Measurements from ENCODE around the gene MLN.
"Not testable (repeated sequence)": the region's sequence is repeated elsewhere in the genome, so short reads cannot be mapped to it uniquely, and the experiment has no call there.

MLN gene

GRCh38 chr6:33834401-33835392 is 30.9 kb upstream of the MLN start:
- H3K27me3 ChIP-seq (ENCODE audit: control insufficient read depth in 1 of 2, insufficient read depth in 2 of 2, low read length in 2 of 2), result no peaks in the 10 kb centered on the region
- H3K9me3 ChIP-seq (ENCODE audit: control insufficient read depth in 2 of 2, low read length in 2 of 2), result peaks cover 0 to 5% of the 10 kb centered on the region in 2 donors
- H3K36me3 ChIP-seq (ENCODE audit: control insufficient read depth in 2 of 2, insufficient read depth in 2 of 2, low read length in 2 of 2), result no peaks in the 10 kb centered on the region
- no peak overlapping the region for H3K27ac ChIP-seq (ENCODE audit: low read length)
- H3K9ac ChIP-seq (ENCODE audit: low read length in 2 of 2), result no peak overlapping the region
- no peak overlapping the region for H3K4me3 ChIP-seq (ENCODE audit: low read length in 2 of 2)
- peaks cover 6% of the 10 kb centered on the region for H3K4me1 ChIP-seq (ENCODE audit: control insufficient read depth, insufficient read depth, low read length)

DNA sequence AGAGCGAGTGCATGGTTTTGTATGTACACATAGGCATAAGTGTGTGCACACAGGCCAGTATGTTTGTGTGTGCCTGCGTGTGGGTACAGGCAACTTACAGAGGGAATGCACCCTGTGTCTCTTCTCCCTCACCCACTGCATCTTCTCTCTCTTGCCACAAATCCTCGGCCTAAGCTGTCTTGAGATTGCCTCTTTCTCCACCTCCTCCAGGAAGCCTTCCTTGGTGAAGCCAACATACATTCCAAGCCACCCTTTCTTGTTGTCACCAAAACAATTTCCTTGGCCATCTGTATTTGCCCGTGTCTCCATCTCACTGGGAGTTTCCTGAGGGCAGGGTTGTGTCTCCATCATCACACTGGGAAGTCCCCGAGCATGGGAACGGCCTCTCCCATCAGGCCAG is 29.8 kb upstream of the MLN start:
- no peaks in the 10 kb centered on the region for H3K27me3 ChIP-seq (ENCODE audit: control insufficient read depth in 1 of 2, insufficient read depth in 2 of 2, low read length in 2 of 2)
- H3K9me3 ChIP-seq (ENCODE audit: control insufficient read depth in 2 of 2, low read length in 2 of 2), result peaks cover 0 to 5% of the 10 kb centered on the region in 2 donors
- no peaks in the 10 kb centered on the region for H3K36me3 ChIP-seq (ENCODE audit: control insufficient read depth in 2 of 2, insufficient read depth in 2 of 2, low read length in 2 of 2)
- no peak overlapping the region for H3K9ac ChIP-seq (ENCODE audit: low read length in 2 of 2)
- H3K4me1 ChIP-seq (ENCODE audit: control insufficient read depth, insufficient read depth, low read length), result peaks cover 13% of the 10 kb centered on the region
- H3K27ac ChIP-seq (ENCODE audit: low read length), result no peak overlapping the region
- H3K4me3 ChIP-seq (ENCODE audit: low read length in 2 of 2), result no peak overlapping the region

DNA sequence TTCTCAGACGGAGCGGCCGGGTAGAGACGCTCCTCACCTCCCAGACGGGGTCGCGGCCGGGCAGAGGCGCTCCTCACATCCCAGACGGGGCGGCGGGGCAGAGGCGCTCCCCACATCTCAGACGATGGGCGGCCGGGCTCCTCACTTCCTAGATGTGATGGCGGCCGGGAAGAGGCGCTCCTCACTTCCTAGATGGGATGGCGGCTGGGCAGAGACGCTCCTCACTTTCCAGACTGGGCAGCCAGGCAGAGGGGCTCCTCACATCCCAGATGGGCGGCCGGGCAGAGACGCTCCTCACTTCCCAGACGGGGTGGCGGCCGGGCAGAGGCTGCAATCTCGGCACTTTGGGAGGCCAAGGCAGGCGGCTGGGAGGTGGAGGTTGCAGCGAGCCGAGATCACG is 29.0 kb upstream of the MLN start:
- peaks cover 17% of the 10 kb centered on the region for H3K4me1 ChIP-seq (ENCODE audit: control insufficient read depth, insufficient read depth, low read length)

DNA sequence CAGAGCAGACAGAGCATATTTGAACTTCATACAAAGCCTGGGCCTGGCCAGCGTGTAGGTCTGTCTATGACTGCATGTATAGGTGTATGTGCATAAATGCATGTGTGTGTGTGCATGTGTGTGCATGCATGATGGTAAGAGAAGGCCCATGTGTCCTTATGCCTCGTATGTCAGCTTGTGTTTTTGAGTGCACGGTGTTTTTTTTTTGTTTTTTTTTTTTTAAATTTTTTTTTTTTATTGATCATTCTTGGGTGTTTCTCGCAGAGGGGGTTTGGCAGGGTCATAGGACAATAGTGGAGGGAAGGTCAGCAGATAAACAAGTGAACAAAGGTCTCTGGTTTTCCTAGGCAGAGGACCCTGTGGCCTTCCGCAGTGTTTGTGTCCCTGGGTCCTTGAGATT is 27.9 kb upstream of the MLN start:
- H3K4me3 ChIP-seq (ENCODE audit: low read length in 2 of 2); H3K36me3 ChIP-seq (ENCODE audit: control insufficient read depth in 2 of 2, insufficient read depth in 2 of 2, low read length in 2 of 2); H3K27me3 ChIP-seq (ENCODE audit: control insufficient read depth in 1 of 2, insufficient read depth in 2 of 2, low read length in 2 of 2); H3K27ac ChIP-seq (ENCODE audit: low read length); H3K9me3 ChIP-seq (ENCODE audit: control insufficient read depth in 2 of 2, low read length in 2 of 2); H3K9ac ChIP-seq (ENCODE audit: low read length in 2 of 2): not testable (repeated sequence)
- peaks cover 22% of the 10 kb centered on the region for H3K4me1 ChIP-seq (ENCODE audit: control insufficient read depth, insufficient read depth, low read length)

More for the DNA sequence above, 29.0 kb upstream of the MLN start:
- H3K4me3 ChIP-seq (ENCODE audit: low read length in 2 of 2); H3K27me3 ChIP-seq (ENCODE audit: control insufficient read depth in 1 of 2, insufficient read depth in 2 of 2, low read length in 2 of 2); H3K27ac ChIP-seq (ENCODE audit: low read length); H3K9me3 ChIP-seq (ENCODE audit: control insufficient read depth in 2 of 2, low read length in 2 of 2); H3K9ac ChIP-seq (ENCODE audit: low read length in 2 of 2); H3K36me3 ChIP-seq (ENCODE audit: control insufficient read depth in 2 of 2, insufficient read depth in 2 of 2, low read length in 2 of 2): not testable (repeated sequence)

GRCh38 chr6:33830635-33831240 is 26.9 kb upstream of the MLN start:
- H3K27me3 ChIP-seq (ENCODE audit: control insufficient read depth in 1 of 2, insufficient read depth in 2 of 2, low read length in 2 of 2), result no peaks in the 10 kb centered on the region
- no peak overlapping the region for H3K9ac ChIP-seq (ENCODE audit: low read length in 2 of 2)
- no peaks in the 10 kb centered on the region for H3K9me3 ChIP-seq (ENCODE audit: control insufficient read depth in 2 of 2, low read length in 2 of 2)
- H3K36me3 ChIP-seq (ENCODE audit: control insufficient read depth in 2 of 2, insufficient read depth in 2 of 2, low read length in 2 of 2), result no peaks in the 10 kb centered on the region
- peaks cover 22% of the 10 kb centered on the region for H3K4me1 ChIP-seq (ENCODE audit: control insufficient read depth, insufficient read depth, low read length)
- H3K4me3 ChIP-seq (ENCODE audit: low read length in 2 of 2), result no peak overlapping the region
- no peak overlapping the region for H3K27ac ChIP-seq (ENCODE audit: low read length)

DNA sequence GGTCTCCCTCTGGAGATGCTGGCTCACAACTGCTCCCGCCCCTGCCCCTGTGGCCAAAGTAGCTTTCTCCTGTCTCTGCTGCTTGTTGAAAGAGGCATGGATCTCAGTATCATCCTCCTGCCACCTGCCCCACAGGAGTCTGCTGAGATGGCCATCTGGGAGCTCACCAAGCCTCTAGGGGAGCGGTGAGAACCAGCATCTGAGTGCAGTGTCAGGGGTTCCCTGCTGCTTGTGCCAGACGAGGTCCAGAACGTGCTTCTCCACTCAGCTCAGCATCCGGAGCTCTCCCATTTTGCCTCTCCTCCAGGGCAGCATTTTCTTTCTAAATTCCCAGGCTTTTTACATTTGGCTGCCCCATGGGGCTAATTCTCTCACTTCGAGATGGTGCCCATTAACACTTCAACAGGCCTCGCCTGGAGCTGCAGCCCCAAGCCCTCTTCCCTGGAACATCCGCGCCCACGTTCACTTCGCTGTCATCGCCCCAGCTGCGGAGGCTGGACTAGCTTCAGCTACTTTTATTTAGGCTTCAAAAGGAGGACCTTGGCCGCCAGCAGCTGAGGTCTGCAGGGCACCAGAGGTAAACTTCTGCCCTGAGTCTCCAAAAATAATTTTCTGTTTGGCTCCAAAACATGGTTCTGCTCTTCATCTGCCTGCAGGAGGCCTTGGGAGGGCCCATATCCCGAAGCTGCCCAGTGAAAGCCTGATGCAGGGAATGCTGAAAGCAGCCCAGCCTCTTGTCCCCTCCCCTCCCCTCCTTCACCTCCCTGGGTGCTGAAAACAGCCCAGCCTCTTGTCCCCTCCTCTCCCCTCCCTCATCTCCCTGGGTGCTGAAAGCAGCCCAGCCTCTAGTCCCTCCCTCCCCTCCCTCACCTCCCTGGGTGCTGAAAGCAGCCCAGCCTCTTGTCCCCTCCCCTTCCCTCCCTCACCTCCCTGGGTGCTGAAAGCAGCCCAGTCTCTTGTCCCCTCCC is 25.2 kb upstream of the MLN start:
- Histone ChIP-seq H3K27ac (ENCODE audit: low read length) (peak overlapping the region; percentile 49), H3K36me3 (ENCODE audit: control insufficient read depth in 2 of 2, insufficient read depth in 2 of 2, low read length in 2 of 2) (no peaks in the 10 kb centered on the region), H3K4me1 (ENCODE audit: control insufficient read depth, insufficient read depth, low read length) (peaks cover 22% of the 10 kb centered on the region), H3K9me3 (ENCODE audit: control insufficient read depth in 2 of 2, low read length in 2 of 2) (no peaks in the 10 kb centered on the region), H3K4me3 (ENCODE audit: low read length in 2 of 2) (peak overlapping the region in 1 of 2 donors; percentile 44), H3K27me3 (ENCODE audit: control insufficient read depth in 1 of 2, insufficient read depth in 2 of 2, low read length in 2 of 2) (no peaks in the 10 kb centered on the region), H3K9ac (ENCODE audit: low read length in 2 of 2) (no peak overlapping the region)

GRCh38 chr6:33828452-33828763 is 24.6 kb upstream of the MLN start:
- Histone ChIP-seq H3K36me3 (ENCODE audit: control insufficient read depth in 2 of 2, insufficient read depth in 2 of 2, low read length in 2 of 2) (no peaks in the 10 kb centered on the region), H3K4me3 (ENCODE audit: low read length in 2 of 2) (peak overlapping the region in 1 of 2 donors; percentile 44)

DNA sequence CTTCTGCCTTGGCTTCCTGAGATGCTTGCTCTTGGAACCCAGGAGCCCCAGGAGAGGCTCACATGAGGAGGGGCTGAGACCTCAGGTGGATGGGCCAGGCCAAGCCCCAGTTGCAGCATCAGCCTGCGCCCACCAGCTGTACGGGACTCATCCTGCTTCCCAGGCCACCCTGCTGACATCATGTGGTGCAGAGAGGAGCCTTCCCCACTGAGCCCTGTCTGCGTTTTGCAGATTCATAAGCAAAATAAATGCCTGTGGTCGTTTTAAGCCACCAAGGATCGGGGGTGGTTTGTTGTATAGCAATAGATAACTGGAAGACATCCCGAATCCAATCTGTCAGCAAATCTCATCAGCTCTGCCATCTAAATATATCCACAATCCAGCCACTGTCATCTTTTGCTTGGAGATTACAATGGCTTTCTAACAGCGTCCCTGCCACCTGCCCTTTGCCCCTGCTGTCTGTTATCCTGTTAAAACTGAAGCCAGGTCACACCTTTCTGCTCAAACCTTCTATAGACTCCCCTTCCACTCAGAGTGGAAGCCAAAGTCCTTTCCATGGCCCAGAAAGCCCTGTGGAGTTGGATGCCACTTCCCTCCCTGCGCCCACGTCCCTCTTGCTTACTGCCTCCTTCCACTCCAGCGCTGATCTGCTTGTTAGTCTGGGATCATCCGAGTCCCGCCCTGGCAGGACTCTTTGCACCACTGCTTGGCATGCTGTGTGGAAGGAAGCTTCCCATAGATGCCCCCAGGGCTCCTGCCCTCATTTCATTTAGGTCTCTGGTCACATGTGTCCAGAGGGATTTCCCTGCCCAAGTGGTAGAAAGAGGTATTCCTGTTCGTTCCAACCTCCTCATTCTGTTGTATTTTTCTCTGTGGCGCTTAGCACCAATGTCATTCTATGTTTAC is 24.0 kb upstream of the MLN start:
- Histone ChIP-seq H3K9ac (ENCODE audit: low read length in 2 of 2) (no peak overlapping the region), H3K9me3 (ENCODE audit: control insufficient read depth in 2 of 2, low read length in 2 of 2) (no peaks in the 10 kb centered on the region), H3K27me3 (ENCODE audit: control insufficient read depth in 1 of 2, insufficient read depth in 2 of 2, low read length in 2 of 2) (no peaks in the 10 kb centered on the region), H3K27ac (ENCODE audit: low read length) (peak overlapping the region; percentile 49), H3K4me1 (ENCODE audit: control insufficient read depth, insufficient read depth, low read length) (peaks cover 22% of the 10 kb centered on the region), H3K36me3 (ENCODE audit: control insufficient read depth in 2 of 2, insufficient read depth in 2 of 2, low read length in 2 of 2) (no peaks in the 10 kb centered on the region), H3K4me3 (ENCODE audit: low read length in 2 of 2) (no peak overlapping the region)

More at GRCh38 chr6:33828452-33828763, 24.6 kb upstream of the MLN start:
- Histone ChIP-seq H3K27ac (ENCODE audit: low read length) (peak overlapping the region; percentile 49), H3K27me3 (ENCODE audit: control insufficient read depth in 1 of 2, insufficient read depth in 2 of 2, low read length in 2 of 2) (no peaks in the 10 kb centered on the region), H3K9ac (ENCODE audit: low read length in 2 of 2) (no peak overlapping the region), H3K4me1 (ENCODE audit: control insufficient read depth, insufficient read depth, low read length) (peaks cover 22% of the 10 kb centered on the region), H3K9me3 (ENCODE audit: control insufficient read depth in 2 of 2, low read length in 2 of 2) (no peaks in the 10 kb centered on the region)

GRCh38 chr6:33826537-33826936 is 22.7 kb upstream of the MLN start:
- no peak overlapping the region for H3K4me3 ChIP-seq (ENCODE audit: low read length in 2 of 2)
- peaks cover 0 to 5% of the 10 kb centered on the region in 2 donors for H3K27me3 ChIP-seq (ENCODE audit: control insufficient read depth in 1 of 2, insufficient read depth in 2 of 2, low read length in 2 of 2)
- H3K9me3 ChIP-seq (ENCODE audit: control insufficient read depth in 2 of 2, low read length in 2 of 2), result no peaks in the 10 kb centered on the region
- peaks cover 22% of the 10 kb centered on the region for H3K4me1 ChIP-seq (ENCODE audit: control insufficient read depth, insufficient read depth, low read length)
- H3K36me3 ChIP-seq (ENCODE audit: control insufficient read depth in 2 of 2, insufficient read depth in 2 of 2, low read length in 2 of 2), result no peaks in the 10 kb centered on the region
- H3K27ac ChIP-seq (ENCODE audit: low read length), result no peak overlapping the region
- no peak overlapping the region for H3K9ac ChIP-seq (ENCODE audit: low read length in 2 of 2)
